Stimulated activated memory B cell treated with anti-CD40 and anti-IgM and Interleukin-4, amounts not matched to agents 10 μg/mL and 1 μg/mL and 100 μg/mL, for 72 hours (primary cell): ENCODE measurements around the gene GPR15LG.

Experiments used
- ATAC-seq: fragments of 150-1000 bp; cut with Tn5 transposase; 2 replicates; pipeline ENCODE4 v1.10.0; 2021
- H3K27ac Mint-ChIP-seq: one replicate; pipeline ENCODE4 v1.8.0; 2022; ENCODE audit warnings: mild to moderate bottlenecking, mixed read lengths
- H3K27me3 Mint-ChIP-seq: one replicate; pipeline ENCODE4 v1.8.0; 2022; ENCODE audit warnings: mixed read lengths
- H3K36me3 Mint-ChIP-seq: one replicate; pipeline ENCODE4 v1.8.0; 2022; ENCODE audit warnings: mixed read lengths
- H3K4me1 Mint-ChIP-seq: one replicate; pipeline ENCODE4 v1.8.0; 2022; ENCODE audit warnings: mixed read lengths
- H3K4me3 Mint-ChIP-seq: one replicate; pipeline ENCODE4 v1.8.0; 2022; ENCODE audit warnings: mild to moderate bottlenecking, moderate library complexity, mixed read lengths
- H3K9me3 Mint-ChIP-seq: one replicate; pipeline ENCODE4 v1.8.0; 2022; ENCODE audit warnings: mixed read lengths

The GPR15LG gene

DNA sequence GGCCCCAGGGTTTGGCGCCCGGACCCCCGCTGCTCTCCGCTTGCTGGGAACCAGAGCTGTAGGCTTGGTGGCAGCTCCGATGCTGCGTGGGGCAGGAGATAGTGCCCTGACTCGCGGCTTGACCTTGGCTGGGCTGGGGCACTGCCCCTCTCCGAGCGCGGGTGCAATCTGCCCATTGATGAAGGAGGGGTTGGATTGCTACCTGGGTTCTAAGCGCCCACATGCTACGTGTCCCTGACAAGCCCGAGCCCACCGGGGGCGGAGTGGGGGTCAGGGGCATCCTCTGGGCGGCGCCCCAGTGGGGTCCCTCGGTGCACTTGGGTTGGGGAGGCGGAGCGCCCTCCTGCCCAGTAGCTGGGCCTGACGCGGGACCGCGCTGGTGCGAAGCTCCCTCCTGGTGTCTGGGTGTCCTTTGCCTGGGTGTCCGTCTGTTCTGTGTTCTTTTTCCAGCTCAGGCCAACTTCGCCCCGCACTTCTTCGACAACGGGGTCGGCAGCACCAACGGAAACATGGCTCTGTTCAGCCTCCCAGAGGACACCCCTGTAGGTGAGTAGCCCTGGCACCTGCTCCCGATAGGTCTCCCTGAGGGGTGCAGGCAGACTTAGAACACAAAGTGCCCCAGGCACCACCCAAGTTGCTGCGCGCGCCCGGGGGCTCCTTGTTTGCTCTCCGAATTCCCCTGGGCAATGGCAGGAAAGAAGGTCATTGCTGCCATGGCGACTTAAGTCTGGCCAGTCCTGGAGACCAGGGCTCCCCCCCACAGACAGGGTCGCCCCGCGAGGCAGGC, 21.6 kb downstream of the GPR15LG start:
- no peak for ATAC-seq
- Mint-ChIP-seq H3K4me1 (no peaks in the 10 kb centered on the region), H3K27ac (no peak overlapping the region), H3K9me3 (no peaks in the 10 kb centered on the region), H3K36me3 (no peaks in the 10 kb centered on the region), H3K27me3 (peaks cover 54% of the 10 kb centered on the region), H3K4me3 (peak overlapping the region; percentile 62)

DNA sequence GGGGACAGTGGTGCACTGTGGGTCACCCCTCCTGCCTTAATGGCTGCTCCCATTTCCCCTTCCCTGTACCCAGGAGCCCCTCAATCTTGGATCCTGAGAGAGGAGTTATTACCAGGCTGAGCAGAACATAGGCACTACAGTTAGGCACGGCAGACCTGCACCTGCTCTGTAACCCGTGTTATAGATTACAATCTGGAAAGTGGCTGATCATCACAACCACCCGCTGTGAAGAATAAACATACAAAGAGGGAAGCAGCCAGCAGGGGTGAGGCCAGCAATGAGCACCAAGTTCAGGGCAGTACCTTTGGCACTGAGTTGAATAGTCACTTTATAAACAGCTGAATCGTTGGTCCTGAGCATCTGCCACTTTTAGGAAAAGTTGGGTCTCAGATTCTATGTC, 22.5 kb downstream of the GPR15LG start:
- H3K4me3 Mint-ChIP-seq = no peak overlapping the region
- H3K27ac Mint-ChIP-seq = no peak overlapping the region
- ATAC-seq = no peak
- no peaks in the 10 kb centered on the region for H3K9me3 Mint-ChIP-seq
- H3K27me3 Mint-ChIP-seq = peaks cover 50% of the 10 kb centered on the region
- no peaks in the 10 kb centered on the region for H3K4me1 Mint-ChIP-seq
- H3K36me3 Mint-ChIP-seq = no peaks in the 10 kb centered on the region

DNA sequence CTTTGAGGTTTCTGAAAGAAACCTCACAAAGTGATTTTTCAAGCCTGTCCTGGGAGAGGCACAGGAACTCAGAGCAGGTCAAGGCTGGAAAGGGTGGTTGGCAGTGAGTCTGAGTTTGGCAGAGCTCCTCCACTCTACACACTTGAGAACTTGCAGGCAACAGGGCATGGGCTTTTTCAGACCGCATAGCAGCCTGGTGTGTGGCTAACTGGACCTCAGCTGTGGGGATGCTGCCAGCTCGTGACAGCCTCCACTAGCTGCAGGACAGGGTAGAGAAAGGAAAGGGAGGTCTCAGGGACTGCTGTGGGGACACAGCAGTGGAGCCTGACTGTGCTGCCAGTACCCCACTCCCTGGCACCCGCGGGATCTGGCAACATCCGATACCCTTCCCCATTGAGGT, 23.3 kb downstream of the GPR15LG start:
- H3K27ac Mint-ChIP-seq = no peak overlapping the region
- no peaks in the 10 kb centered on the region for H3K36me3 Mint-ChIP-seq
- no peak for ATAC-seq
- peaks cover 41% of the 10 kb centered on the region for H3K27me3 Mint-ChIP-seq
- no peak overlapping the region for H3K4me3 Mint-ChIP-seq
- H3K4me1 Mint-ChIP-seq = no peaks in the 10 kb centered on the region
- no peaks in the 10 kb centered on the region for H3K9me3 Mint-ChIP-seq

DNA sequence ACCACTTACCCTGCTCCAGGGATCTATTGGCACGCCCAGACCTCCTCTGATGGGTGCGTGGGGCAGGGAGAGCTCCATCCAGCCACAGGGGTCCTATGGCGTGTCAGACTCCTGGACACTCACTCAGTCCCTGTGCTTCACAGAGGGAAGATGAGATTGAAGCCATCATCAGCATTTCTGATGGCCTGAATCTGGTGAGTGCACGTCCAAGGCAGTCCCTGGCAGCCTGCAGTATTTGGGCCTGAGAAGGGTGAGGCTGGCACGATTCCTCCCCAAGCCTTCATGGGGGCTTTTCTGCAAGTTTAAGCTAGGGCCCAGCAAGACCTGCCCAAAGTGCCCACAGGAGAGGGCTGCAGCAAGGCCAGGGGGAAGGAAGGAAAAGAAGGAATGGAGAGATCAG, 24.0 kb downstream of the GPR15LG start:
- no peaks in the 10 kb centered on the region for H3K36me3 Mint-ChIP-seq
- no peaks in the 10 kb centered on the region for H3K4me1 Mint-ChIP-seq
- no peak for ATAC-seq
- H3K27me3 Mint-ChIP-seq = peaks cover 34% of the 10 kb centered on the region
- H3K27ac Mint-ChIP-seq = no peak overlapping the region
- H3K9me3 Mint-ChIP-seq = no peaks in the 10 kb centered on the region
- H3K4me3 Mint-ChIP-seq = no peak overlapping the region

DNA sequence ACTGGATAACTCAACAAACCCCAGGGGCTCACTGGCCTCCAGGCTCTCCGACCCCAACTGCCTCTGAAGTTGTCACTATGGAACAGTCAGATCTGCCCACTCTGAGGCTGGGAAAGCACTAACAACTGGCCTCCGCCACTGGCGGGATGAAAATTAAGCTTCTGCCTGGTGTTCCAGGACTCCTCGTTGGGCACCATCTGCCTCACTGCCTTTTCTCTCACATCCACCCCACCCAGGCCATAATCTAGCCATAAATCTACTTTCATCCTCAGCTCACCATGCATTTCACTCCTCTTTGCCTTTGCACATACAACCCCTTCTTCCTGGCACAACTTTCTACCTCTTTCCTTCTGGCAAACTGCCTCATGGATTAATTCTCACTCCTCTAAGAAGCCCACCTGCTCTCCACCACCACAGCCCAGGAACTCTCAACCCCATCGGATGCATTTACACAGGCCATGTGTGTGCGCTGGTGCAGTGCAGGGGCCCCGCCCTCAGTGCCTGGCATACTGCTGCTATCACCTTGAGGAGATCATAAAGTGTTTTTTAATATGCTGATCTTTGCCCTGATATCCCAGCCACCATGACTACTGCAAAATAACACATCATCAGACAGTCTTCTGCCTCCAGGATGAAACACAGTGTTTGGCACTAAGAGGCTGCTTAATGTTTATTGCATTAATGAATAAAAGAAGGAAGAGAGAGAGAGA, 24.8 kb downstream of the GPR15LG start:
- Mint-ChIP-seq H3K27me3 (peaks cover 31% of the 10 kb centered on the region), H3K27ac (no peak overlapping the region), H3K4me3 (no peak overlapping the region), H3K36me3 (no peaks in the 10 kb centered on the region), H3K9me3 (no peaks in the 10 kb centered on the region), H3K4me1 (no peaks in the 10 kb centered on the region)
- ATAC-seq = no peak

DNA sequence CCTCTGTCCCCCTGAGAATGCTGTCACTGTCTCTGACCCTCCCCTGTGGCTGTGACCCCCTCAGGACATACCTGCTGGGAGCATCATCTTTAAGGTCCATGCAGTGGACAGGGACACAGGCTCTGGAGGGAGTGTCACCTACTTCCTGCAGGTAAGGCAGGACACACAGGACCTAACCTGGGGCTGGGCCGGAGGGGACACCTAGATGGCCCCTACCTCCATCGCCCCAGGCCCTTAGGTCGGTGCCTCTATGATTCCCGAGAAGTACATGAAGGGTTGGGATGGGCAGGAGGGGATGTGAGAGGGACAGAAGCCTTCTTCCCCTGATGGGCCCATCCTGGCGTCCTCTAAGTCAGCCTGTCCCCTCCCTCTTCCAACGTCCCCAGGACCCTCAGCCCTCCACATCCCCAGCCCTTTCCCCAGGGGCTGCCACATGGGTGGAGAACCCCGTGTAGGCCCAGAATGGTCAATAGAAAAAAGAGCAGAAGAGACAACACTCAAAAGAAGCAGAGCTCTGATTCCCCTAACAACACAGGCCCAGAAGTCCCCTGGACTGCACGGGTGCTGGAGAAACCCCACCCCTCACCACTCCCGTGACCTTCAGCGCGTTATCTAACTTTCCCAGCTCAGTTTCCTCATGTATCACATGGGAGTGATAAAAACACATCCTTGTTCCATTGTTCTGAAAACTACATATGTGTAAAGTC, 27.1 kb downstream of the GPR15LG start:
- Mint-ChIP-seq H3K4me3 (no peak overlapping the region), H3K4me1 (peaks cover 4% of the 10 kb centered on the region), H3K9me3 (no peaks in the 10 kb centered on the region), H3K36me3 (no peaks in the 10 kb centered on the region), H3K27ac (no peak overlapping the region), H3K27me3 (peaks cover 22% of the 10 kb centered on the region)
- ATAC-seq = no peak

DNA sequence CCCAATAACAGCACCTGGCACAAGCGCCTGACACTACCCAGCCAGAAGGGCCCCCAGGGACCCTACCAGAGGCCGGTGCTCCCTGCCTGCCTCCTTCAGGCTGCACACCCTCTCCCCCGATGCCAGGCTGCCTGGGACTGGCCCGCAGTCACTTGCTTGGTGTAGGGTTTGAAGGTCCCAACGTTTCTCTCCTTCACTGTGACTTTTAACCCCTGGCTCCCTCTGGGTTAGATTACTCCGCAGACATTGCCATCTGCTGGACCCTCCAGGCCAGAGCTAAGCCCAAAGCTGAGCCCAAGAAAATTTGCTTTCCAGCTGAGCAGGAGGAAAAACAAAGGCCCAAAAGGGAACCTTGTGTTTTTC, 27.6 kb downstream of the GPR15LG start:
- no peaks in the 10 kb centered on the region for H3K36me3 Mint-ChIP-seq
- H3K9me3 Mint-ChIP-seq = no peaks in the 10 kb centered on the region
- no peak overlapping the region for H3K4me3 Mint-ChIP-seq
- H3K27me3 Mint-ChIP-seq = peaks cover 21% of the 10 kb centered on the region
- peaks cover 6% of the 10 kb centered on the region for H3K4me1 Mint-ChIP-seq
- no peak overlapping the region for H3K27ac Mint-ChIP-seq
- ATAC-seq = no peak

DNA sequence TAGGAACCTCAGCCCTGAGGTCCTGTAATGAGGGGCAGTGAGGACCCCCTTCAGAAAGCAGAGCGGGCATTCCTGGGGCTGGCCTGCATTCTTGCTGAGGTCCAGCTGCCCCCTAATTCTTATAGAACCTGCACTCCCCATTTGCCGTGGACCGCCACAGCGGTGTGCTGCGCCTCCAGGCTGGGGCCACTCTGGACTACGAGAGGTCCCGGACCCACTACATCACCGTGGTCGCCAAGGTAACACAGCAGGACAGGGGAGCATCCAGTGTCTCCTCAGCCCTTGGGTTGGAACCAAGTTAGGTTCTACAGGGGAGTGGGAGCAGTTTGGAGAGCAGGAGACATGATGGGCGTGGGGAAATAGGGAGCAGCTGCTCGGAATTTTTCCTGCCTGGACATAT, 28.1 kb downstream of the GPR15LG start:
- peaks cover 20% of the 10 kb centered on the region for H3K27me3 Mint-ChIP-seq
- no peak overlapping the region for H3K4me3 Mint-ChIP-seq
- no peak for ATAC-seq
- peaks cover 6% of the 10 kb centered on the region for H3K4me1 Mint-ChIP-seq
- no peaks in the 10 kb centered on the region for H3K36me3 Mint-ChIP-seq
- no peak overlapping the region for H3K27ac Mint-ChIP-seq
- H3K9me3 Mint-ChIP-seq = no peaks in the 10 kb centered on the region

DNA sequence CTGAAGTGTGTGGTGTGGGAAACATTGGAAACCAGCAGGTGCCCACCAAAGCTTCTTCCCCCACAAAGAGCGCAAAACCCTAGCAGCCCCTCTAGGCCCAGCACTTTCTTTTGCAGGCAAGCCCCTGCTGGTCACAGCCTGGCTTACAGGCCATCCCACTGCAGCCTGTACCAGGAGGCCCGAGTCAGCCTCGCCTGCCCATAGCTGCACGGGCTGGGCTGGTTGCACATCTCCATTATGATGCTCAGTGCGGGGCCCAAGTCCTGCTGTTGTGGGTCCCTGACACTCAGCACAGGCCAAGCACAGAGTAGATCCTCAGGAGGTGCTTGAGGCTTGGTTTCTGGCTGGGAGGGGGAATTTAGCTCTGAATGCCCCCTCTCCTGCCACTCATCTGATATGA, 28.7 kb downstream of the GPR15LG start:
- Mint-ChIP-seq H3K27ac (no peak overlapping the region), H3K9me3 (no peaks in the 10 kb centered on the region), H3K27me3 (peaks cover 20% of the 10 kb centered on the region), H3K36me3 (no peaks in the 10 kb centered on the region), H3K4me1 (peaks cover 6% of the 10 kb centered on the region), H3K4me3 (no peak overlapping the region)
- ATAC-seq = no peak

DNA sequence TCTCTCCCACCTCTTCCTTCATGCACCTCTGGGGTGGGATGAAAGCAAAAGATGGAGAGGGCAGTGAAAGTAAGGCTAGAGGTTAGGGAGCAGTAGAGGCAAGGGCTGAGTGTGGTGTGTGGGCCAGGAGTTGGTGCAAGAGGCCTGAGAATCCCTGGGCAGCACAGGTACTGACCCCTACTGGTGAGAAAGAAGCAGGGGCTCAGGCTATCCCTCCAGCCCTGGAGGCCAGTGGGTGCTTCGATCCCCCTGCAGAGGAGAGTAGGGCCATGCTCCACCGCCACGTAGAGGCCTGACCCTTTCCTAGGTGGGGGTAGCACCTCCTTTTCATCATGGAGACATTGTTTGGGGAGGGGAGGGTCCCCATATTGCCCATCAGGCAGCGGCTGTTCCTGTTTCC, 30.5 kb downstream of the GPR15LG start:
- no peaks in the 10 kb centered on the region for H3K9me3 Mint-ChIP-seq
- H3K27me3 Mint-ChIP-seq = peaks cover 22% of the 10 kb centered on the region
- H3K36me3 Mint-ChIP-seq = no peaks in the 10 kb centered on the region
- no peak overlapping the region for H3K4me3 Mint-ChIP-seq
- H3K4me1 Mint-ChIP-seq = peaks cover 6% of the 10 kb centered on the region
- H3K27ac Mint-ChIP-seq = no peak overlapping the region
- ATAC-seq = peak; percentile 44

DNA sequence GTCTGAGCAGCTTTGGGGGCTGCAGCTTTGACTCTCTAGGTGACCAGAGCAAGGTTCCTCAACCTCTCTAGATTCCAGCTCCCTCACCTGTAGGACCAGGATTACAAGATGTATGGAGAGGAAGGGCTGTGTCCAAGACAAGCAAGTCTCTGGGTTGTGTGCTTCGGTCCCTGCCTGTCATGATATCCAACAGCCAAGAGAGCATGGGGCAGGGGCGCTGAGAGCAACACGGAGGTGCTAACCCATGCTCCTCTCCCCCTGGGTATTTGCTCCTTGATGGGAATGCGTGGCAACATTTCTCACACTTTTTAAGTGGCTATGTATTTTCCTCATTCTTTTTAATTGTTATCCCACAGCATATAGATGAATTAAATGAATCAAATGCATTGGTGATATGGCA, 31.0 kb downstream of the GPR15LG start:
- H3K4me1 Mint-ChIP-seq = peaks cover 6% of the 10 kb centered on the region
- no peak overlapping the region for H3K4me3 Mint-ChIP-seq
- H3K9me3 Mint-ChIP-seq = no peaks in the 10 kb centered on the region
- no peaks in the 10 kb centered on the region for H3K36me3 Mint-ChIP-seq
- peaks cover 22% of the 10 kb centered on the region for H3K27me3 Mint-ChIP-seq
- H3K27ac Mint-ChIP-seq = no peak overlapping the region
- no peak for ATAC-seq

DNA sequence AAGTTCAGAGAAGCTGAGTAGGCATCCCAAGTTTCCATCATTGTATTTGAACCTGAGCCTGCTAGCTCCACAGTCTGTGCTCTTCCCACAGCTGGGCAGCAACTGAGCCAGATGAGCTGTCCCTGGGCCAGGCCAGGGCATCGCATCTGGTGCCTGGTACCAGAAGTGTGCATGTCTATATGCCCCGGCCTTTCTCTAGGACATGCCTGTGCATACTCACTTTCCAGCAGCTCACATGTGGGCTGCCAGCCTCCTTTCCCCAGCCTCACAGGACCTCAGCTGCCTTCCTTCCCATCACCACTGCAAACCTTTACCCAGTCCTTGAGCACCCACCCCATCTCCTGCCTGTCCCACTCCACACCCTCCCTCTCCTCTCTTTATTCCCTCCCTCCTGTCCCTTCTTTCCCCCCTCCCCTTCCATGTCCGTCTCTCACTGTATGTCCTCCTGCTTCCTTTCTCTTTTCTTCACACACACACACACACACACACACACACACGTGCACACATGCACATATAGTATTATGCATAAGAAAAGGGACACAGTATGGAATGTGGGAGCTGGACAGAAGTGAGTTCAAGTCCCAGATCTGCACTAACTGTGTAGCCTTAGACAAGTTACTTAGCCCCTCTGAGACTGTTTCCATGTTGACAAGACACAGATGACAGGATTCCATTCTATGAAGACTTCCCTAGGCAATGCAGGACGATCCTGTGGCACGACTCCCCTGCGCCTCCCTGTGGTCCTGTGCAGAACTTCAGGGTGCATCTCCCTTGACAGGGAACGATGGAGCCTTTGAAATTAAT, 31.6 kb downstream of the GPR15LG start:
- ATAC-seq = peak; percentile 68
- peaks cover 22% of the 10 kb centered on the region for H3K27me3 Mint-ChIP-seq
- no peaks in the 10 kb centered on the region for H3K9me3 Mint-ChIP-seq
- H3K36me3 Mint-ChIP-seq = no peaks in the 10 kb centered on the region
- no peak overlapping the region for H3K4me3 Mint-ChIP-seq
- H3K27ac Mint-ChIP-seq = no peak overlapping the region
- H3K4me1 Mint-ChIP-seq = peaks cover 6% of the 10 kb centered on the region

DNA sequence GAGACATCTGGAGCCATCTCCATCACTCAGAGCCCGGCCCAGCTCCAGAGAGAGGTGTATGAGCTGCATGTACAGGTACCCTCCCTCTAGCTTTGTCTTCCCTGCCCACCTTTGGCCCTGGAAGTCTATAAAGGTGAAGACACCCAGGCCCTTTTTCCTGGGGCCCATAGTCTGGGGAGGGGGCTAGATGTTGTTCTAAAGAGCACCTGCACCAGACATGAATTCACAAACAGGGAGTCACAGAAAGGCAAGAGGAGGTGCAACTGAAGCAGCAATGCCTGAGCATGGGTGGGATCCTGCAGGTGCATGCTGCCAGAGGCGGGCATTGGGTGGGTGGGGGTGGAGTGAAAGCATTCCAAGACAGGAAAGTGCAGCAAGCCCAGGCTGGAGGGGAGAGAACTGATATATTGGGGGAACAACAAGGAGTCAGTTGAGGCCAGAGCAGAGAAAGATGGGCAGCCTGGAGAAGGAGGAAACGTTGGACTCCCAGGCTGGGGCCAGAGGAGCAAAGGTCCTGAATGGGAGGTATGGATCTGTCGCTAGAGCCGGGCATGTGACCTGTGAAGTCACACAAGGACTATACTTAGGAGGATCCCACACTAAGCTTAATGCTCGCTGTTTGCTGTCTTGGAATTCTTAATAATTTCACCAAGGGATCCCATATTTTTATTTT, 32.4 kb downstream of the GPR15LG start:
- H3K36me3 Mint-ChIP-seq = no peaks in the 10 kb centered on the region
- H3K4me1 Mint-ChIP-seq = peaks cover 6% of the 10 kb centered on the region
- no peak overlapping the region for H3K27ac Mint-ChIP-seq
- no peak overlapping the region for H3K4me3 Mint-ChIP-seq
- ATAC-seq = no peak
- H3K9me3 Mint-ChIP-seq = no peaks in the 10 kb centered on the region
- peaks cover 22% of the 10 kb centered on the region for H3K27me3 Mint-ChIP-seq

DNA sequence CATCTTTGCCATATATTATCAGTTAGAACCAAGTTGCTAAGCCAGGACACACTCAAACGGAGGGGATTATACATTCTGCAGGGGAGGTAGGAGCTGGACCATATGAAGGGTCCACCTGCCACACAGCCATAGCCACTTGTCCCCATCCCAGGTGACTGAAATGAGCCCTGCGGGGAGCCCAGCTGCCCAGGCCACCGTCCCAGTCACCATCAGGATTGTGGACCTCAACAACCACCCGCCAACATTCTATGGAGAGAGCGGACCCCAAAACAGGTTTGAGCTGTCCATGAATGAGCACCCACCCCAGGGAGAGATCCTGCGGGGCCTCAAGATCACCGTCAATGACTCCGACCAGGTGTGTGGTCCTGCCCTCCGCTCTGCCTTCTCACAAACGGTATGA, 34.4 kb downstream of the GPR15LG start:
- no peak for ATAC-seq
- Mint-ChIP-seq H3K36me3 (no peaks in the 10 kb centered on the region), H3K9me3 (no peaks in the 10 kb centered on the region), H3K4me3 (no peak overlapping the region), H3K27ac (no peak overlapping the region), H3K27me3 (peaks cover 32% of the 10 kb centered on the region), H3K4me1 (peaks cover 6% of the 10 kb centered on the region)

DNA sequence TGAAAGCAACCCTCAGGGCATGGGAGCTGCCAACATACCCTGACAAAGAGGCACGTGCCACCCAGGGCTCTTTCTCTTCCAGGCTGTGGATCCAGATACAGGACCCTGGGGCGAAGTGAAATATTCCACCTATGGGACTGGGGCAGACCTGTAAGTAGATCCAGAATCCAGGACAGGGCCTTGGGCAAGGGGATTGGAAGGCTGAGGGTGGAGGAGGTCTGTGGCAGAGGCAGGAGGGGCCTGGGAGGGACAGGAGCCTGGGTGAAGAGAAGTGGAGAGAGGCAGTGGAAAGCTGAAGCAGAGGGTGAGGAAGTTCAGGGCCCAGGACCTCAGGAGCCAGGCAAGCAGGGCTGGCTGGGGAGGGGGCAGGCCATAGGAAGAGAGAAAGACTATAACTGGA, 38.0 kb downstream of the GPR15LG start:
- Mint-ChIP-seq H3K4me3 (no peak overlapping the region), H3K9me3 (no peaks in the 10 kb centered on the region), H3K4me1 (peaks cover 6% of the 10 kb centered on the region), H3K27me3 (peaks cover 34% of the 10 kb centered on the region), H3K36me3 (no peaks in the 10 kb centered on the region), H3K27ac (no peak overlapping the region)
- ATAC-seq = no peak
